Activated T-cell treated with anti-CD3 and anti-CD28 coated beads, Interleukin-2, amount 50 U/mL, for 72 hours (primary cell): ENCODE data around the gene SLAMF1. TPM values are rescaled to one million over a fixed set of nuclear protein-coding genes. Genes with fewer than 3 reads are reported as not detected.
A peak's percentile ranks its signal among the peaks of the same experiment; 100 is the strongest.
"Not testable (repeated sequence)": the region's sequence is repeated elsewhere in the genome, so short reads cannot be mapped to it uniquely, and the experiment has no call there.

Experiments
- ATAC-seq, 2 donors: fragments of 150-1000 bp; cut with Tn5 transposase; replicated peaks in 1 of 2; 2 replicates each; pipeline ENCODE4 v1.10.0; 2021; ENCODE audit warnings: moderate library complexity in 2 of 2, mild to moderate bottlenecking in 1 of 2
- DNase-seq, 2 donors: peaks; one replicate each; pipeline ENCODE4 v3.0.0; 2021 to 2022; ENCODE audit warnings: mixed read lengths in 1 of 2
- H3K27ac Mint-ChIP-seq: one replicate; pipeline ENCODE4 v1.8.0; 2022; ENCODE audit warnings: mild to moderate bottlenecking, moderate library complexity, mixed read lengths
- H3K27me3 Mint-ChIP-seq: one replicate; pipeline ENCODE4 v1.8.0; 2022; ENCODE audit warnings: low read depth, mixed read lengths
- H3K36me3 Mint-ChIP-seq, 2 donors: one replicate each; pipeline ENCODE4 v1.8.0; 2022; ENCODE audit warnings: mixed read lengths in 2 of 2, mild to moderate bottlenecking in 1 of 2; ENCODE audit not compliant: insufficient read depth in 2 of 2
- H3K4me1 Mint-ChIP-seq: one replicate; pipeline ENCODE4 v1.8.0; 2022; ENCODE audit warnings: low read depth, mixed read lengths
- H3K4me3 Mint-ChIP-seq, 2 donors: one replicate each; pipeline ENCODE4 v1.8.0; 2022; ENCODE audit warnings: mild to moderate bottlenecking in 2 of 2, mixed read lengths in 2 of 2, moderate library complexity in 2 of 2
- H3K9me3 Mint-ChIP-seq, 2 donors: one replicate each; pipeline ENCODE4 v1.8.0; 2022; ENCODE audit warnings: mixed read lengths in 2 of 2
- total RNA-seq, 2 donors: library from RNA; stranded (reverse); gene quantifications; one replicate each; pipeline ENCODE4 v1.2.3, GENCODE V29; 2022

The SLAMF1 gene
- total RNA-seq, 2 donors from 2014 or later: 81.4 to 134 TPM

DNA sequence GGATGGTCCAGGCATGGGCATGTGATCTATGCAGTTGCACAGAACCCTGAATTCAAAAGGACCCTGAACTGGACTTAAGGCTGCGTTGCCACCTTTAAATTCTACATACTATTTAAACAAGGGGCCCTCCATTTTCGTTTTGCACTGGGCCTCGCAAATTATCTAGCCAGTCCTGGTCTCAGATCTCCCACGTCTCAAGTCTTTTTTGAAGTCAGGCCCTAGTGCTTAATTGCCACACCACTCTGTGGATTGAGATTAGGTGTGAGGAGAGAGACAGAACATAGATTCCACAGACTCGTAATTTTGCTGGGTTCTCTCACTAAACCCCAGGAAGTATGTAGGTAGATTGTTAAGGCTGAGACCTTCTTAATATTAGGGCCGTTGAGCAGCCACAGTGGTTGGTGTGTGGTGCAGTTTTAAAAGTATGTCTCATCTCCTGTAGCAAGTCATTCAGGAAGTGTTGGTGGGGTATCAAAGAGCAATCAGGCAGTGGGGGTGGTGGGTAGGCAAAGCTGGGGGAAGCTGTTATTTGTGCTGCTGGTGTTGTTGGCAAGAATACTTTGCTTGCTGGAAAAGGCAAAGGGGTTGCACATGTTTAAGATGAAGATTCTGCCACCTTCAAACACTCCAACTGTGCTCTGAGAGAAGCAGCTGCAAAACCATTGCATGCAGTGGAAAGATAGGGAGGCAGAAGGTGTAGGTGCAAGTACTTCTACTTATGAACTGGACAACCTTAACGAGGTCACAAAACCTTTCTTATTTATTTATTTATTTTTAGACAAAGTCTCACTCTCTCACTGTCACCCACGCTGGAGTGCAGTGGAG, 78.8 kb downstream of the SLAMF1 start:
- Mint-ChIP-seq H3K36me3 (peaks cover 11 to 16% of the 10 kb centered on the region in 2 donors), H3K9me3 (peaks cover 4 to 6% of the 10 kb centered on the region in 2 donors), H3K27ac (peak overlapping the region; percentile 62), H3K4me3 (peak overlapping the region; percentile 71 to 85), H3K27me3 (no peaks in the 10 kb centered on the region), H3K4me1 (peaks cover 86% of the 10 kb centered on the region)
- ATAC-seq (peak; percentile 96 to 99), DNase-seq (peak; percentile 69 to 76)

DNA sequence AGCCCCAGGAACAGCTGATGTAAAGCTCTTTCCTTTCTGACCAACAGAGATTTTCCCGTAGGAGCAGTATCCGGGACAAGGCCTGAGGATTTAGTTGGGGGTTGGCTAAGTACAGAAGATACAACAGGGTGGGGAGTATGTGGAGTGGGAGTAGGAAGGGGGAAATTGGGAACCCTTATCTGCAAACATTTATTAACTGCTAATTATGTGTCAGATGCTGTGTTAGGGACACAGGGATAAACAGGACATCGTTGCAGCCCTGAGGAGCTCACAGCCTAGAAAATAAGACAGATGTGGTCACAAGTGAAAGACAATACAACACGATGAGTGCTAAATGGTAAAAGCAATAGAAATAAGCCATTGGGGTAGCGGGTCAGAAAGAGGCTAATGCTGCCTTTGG, 79.5 kb downstream of the SLAMF1 start:
- Mint-ChIP-seq H3K4me1 (peaks cover 79% of the 10 kb centered on the region), H3K4me3 (peak overlapping the region; percentile 71 to 84), H3K9me3 (peaks cover 6 to 7% of the 10 kb centered on the region in 2 donors), H3K27me3 (no peaks in the 10 kb centered on the region), H3K27ac (peak overlapping the region; percentile 62), H3K36me3 (peaks cover 13 to 23% of the 10 kb centered on the region in 2 donors)
- ATAC-seq (no peak), DNase-seq (no peak)

DNA sequence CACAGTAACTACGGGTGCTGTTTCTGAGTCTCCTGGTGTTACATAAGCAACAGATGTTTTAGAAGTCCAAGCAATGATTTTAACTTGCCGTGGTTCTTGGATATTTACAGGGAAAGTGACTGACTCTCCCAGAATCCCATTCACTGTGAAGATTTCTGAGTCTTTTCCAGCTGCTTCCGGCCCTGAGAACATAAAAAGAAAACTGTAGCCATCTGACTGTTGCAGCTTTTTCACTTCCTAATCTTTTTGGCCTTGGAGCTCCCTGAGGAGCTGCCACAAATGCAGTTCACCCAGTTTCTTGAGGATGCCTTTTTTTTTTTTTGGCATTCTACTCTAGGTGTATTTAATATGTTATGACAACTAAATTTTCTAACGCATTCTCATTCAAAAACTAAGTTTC, 81.3 kb downstream of the SLAMF1 start:
- peak overlapping the region; percentile 62 for H3K27ac Mint-ChIP-seq
- peaks cover 78% of the 10 kb centered on the region for H3K4me1 Mint-ChIP-seq
- no peaks in the 10 kb centered on the region for H3K27me3 Mint-ChIP-seq
- peaks cover 17 to 21% of the 10 kb centered on the region in 2 donors for H3K36me3 Mint-ChIP-seq
- peaks cover 6 to 9% of the 10 kb centered on the region in 2 donors for H3K9me3 Mint-ChIP-seq
- DNase-seq (no peak), ATAC-seq (no peak)
- H3K4me3 Mint-ChIP-seq: peak overlapping the region; percentile 33 to 84

DNA sequence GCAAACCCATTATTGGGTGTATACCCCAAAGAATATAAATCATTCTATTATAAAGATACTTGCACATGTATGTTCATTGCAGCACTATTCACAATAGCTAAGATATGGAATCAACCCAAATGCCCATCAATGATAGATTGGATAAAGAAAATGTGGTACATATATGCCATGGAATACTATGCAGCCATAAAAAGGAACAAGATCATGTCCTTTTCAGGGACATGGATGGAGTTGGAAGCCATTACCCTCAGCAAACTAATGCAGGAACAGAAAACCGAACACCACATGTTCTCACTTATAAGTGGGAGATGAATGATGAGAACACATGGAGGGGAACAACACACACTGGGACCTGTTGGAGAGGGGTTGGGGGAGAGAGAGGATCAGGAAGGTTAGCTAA, 83.6 kb downstream of the SLAMF1 start:
- ATAC-seq, DNase-seq, H3K27me3 Mint-ChIP-seq, H3K27ac Mint-ChIP-seq, H3K9me3 Mint-ChIP-seq, H3K4me3 Mint-ChIP-seq: not testable (repeated sequence)
- peaks cover 16 to 18% of the 10 kb centered on the region in 2 donors for H3K36me3 Mint-ChIP-seq
- H3K4me1 Mint-ChIP-seq: peaks cover 79% of the 10 kb centered on the region

DNA sequence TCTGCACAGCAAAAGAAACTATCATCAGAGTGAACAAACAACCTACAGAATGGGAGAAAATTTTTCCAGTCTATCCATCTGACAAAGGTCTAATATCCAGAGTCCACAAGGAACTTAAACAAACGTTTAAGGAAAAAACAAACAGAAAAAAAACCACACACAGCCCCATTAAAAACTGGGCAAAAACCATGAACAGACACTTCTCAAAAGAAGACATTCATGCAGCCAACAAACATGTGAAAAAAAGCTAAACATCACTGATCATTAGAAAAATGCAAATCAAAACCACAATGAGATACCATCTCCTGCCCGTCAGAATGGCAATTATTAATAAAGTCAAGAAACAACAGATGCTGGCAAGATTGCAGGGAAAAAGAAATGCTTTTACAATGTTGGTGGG, 84.1 kb downstream of the SLAMF1 start:
- Mint-ChIP-seq H3K27ac (peak overlapping the region; percentile 2), H3K36me3 (peaks cover 16 to 18% of the 10 kb centered on the region in 2 donors)
- not testable (repeated sequence) for H3K4me3 Mint-ChIP-seq

DNA sequence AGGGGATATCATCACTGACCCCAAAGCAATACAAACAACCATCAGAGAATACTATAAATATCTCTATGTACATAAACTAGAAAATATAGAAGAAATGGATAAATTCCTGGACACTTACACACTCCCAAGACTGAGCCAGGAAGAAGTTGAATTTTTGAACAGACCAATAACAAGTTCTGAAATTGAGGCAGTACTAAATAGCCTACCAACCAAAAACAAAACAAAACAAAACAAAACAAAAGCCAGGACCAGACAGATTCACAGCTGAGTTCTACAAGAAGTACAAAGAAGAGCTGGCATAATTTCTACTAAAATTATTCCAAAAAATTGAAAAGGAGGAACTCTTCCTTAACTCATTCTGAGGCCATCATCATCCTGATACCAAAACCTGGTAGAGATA, 86.0 kb downstream of the SLAMF1 start:
- ATAC-seq (no peak), DNase-seq (no peak)
- peak overlapping the region; percentile 72 to 89 for H3K4me3 Mint-ChIP-seq
- H3K27ac Mint-ChIP-seq: peak overlapping the region; percentile 100
- H3K9me3 Mint-ChIP-seq: peaks cover 2 to 7% of the 10 kb centered on the region in 2 donors
- peaks cover 16 to 18% of the 10 kb centered on the region in 2 donors for H3K36me3 Mint-ChIP-seq
- no peaks in the 10 kb centered on the region for H3K27me3 Mint-ChIP-seq
- H3K4me1 Mint-ChIP-seq: peaks cover 57% of the 10 kb centered on the region

More for the DNA sequence above, 84.1 kb downstream of the SLAMF1 start:
- H3K9me3 Mint-ChIP-seq, H3K27me3 Mint-ChIP-seq, ATAC-seq, DNase-seq: not testable (repeated sequence)
- peaks cover 77% of the 10 kb centered on the region for H3K4me1 Mint-ChIP-seq

DNA sequence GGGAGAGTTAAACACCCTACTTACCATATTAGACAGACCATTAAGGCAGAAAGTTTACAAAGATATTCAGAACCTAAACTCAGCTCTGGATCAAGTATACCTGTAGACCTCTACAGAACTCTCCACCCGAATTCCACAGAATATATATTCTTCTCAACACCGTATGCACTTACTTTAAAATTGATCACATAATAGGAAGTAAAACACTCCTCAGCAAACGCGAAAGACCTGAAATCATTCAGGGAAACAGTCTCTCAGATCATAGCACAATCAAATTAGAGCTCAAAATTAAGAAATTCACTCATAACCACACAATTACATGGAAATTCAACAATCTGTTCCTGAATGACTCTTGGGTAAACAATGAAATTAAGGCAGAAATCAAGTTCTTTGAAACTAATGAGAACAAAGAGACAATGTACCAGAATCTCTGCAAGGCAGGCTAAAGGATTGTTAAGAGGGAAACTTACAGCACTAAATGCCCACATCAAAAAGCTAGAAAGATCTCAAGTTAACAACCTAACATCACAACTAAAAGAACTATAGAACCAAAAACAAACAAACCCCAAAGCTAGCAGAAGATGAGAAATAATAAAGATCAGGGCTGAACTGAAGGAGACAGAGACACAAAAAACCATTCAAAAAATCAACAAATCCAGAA, 86.7 kb downstream of the SLAMF1 start:
- peaks cover 16 to 18% of the 10 kb centered on the region in 2 donors for H3K36me3 Mint-ChIP-seq
- peaks cover 51% of the 10 kb centered on the region for H3K4me1 Mint-ChIP-seq
- H3K4me3 Mint-ChIP-seq: peak overlapping the region; percentile 72 to 89
- ATAC-seq (peak in 1 of 2 donors; percentile 21), DNase-seq (no peak)
- peaks cover 2 to 7% of the 10 kb centered on the region in 2 donors for H3K9me3 Mint-ChIP-seq
- H3K27ac Mint-ChIP-seq: peak overlapping the region; percentile 100
- no peaks in the 10 kb centered on the region for H3K27me3 Mint-ChIP-seq

DNA sequence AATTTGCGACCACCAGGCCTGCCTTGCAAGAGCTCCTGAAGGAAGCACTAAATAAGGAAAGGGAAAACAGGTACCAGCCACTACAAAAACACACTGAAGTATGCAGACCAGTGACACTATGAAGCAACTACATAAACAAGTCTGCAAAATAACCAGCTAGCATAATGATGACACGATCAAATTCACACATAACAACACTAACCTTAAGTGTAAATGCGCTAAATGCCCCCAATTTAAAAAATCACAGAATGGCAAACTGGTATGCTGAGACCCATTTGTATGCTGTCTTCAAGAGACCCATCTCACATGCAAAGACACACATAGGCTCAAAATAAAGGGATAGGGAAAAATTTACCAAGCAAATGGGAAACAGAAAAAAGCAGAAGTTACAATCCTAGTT, 87.4 kb downstream of the SLAMF1 start:
- peaks cover 44% of the 10 kb centered on the region for H3K4me1 Mint-ChIP-seq
- not testable (repeated sequence) for ATAC-seq
- H3K36me3 Mint-ChIP-seq: peaks cover 16 to 18% of the 10 kb centered on the region in 2 donors

DNA sequence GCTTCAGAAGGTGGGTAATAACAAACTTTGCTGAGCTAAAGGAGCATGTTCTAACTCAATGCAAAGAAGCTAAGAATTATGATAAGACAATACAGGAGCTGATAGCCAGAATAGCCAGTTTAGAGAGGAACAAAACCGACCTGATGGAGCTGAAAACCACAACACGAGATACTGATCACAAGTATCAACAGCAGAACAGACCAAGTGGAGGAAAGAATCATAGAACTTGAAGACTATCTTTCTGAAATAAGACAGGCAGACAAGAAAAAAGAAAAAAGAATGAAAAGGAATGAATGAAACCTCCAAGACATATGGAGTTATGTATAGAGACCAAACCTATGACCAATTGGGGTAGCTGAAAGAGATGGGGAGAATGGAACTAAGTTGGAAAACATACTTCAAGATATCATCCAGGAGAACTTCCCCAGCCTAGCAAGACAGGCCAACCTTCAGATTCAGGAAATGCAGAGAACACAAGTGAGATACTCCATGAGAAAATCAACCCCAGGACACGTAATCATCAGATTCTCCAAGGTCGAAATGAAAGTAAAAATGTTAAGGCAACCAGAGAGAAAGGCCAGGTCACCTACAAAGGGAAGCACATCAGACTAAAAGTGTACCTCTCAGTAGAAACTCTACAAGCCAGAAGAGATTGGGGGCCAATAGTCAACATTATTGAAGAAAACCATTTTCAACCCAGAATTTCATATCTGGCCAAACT, 88.0 kb downstream of the SLAMF1 start:
- H3K36me3 Mint-ChIP-seq: peaks cover 16 to 18% of the 10 kb centered on the region in 2 donors
- H3K9me3 Mint-ChIP-seq: peaks cover 2 to 7% of the 10 kb centered on the region in 2 donors
- H3K27ac Mint-ChIP-seq: peak overlapping the region; percentile 100
- DNase-seq: no peak
- peak overlapping the region; percentile 72 to 89 for H3K4me3 Mint-ChIP-seq
- peaks cover 42% of the 10 kb centered on the region for H3K4me1 Mint-ChIP-seq
- ATAC-seq: no peak
- H3K27me3 Mint-ChIP-seq: no peaks in the 10 kb centered on the region

More for the DNA sequence above, 87.4 kb downstream of the SLAMF1 start:
- H3K27me3 Mint-ChIP-seq, DNase-seq, H3K9me3 Mint-ChIP-seq: not testable (repeated sequence)
- Mint-ChIP-seq H3K27ac (peak overlapping the region; percentile 100), H3K4me3 (peak overlapping the region; percentile 72 to 89)

Other genes starting within 250 kb of the SLAMF1 start
- under 1 TPM; 0.28 to 0.55 TPM for gene VANGL2, start 246.5 kb downstream of the SLAMF1 start, total RNA-seq
- gene SLAMF6, start 123.8 kb downstream of the SLAMF1 start, total RNA-seq: 10 to 100 TPM; 41.6 to 48.8 TPM
- 10 to 100 TPM; 10.2 to 16.0 TPM for gene CD84, start 67.5 kb downstream of the SLAMF1 start, total RNA-seq
- 100 to 1,000 TPM; 215 to 220 TPM for gene CD48, start 64.8 kb upstream of the SLAMF1 start, total RNA-seq
- 10 to 100 TPM; 42.6 to 68.3 TPM for gene SLAMF7, start 92.2 kb upstream of the SLAMF1 start, total RNA-seq
- 10 to 100 TPM in 1 of 2 donors, 1 to 10 TPM in 1; 7.6 to 19.0 TPM for gene LY9, start 149.1 kb upstream of the SLAMF1 start, total RNA-seq
- 1 to 10 TPM in 1 of 2 donors, under 1 TPM in 1; 0.91 to 1.4 TPM for gene CD244, start 215.8 kb upstream of the SLAMF1 start, total RNA-seq
- gene ITLN1, start 238.1 kb upstream of the SLAMF1 start, total RNA-seq: not detected